Stimulated activated CD8-positive, alpha-beta memory T cell treated with anti-CD3 and anti-CD28 coated beads, Interleukin-15, amount 100 ng/mL, for 4 hours (primary cell): ENCODE measurements around the gene AGBL4.
"Not testable (repeated sequence)": the region's sequence is repeated elsewhere in the genome, so short reads cannot be mapped to it uniquely, and the experiment has no call there.

ENCODE experiments used
- DNase-seq, 2 donors: peaks; one replicate each; pipeline ENCODE4 v3.0.0-alpha.2; 2020; ENCODE audit warnings: low read depth in 2 of 2

Gene AGBL4

GRCh38 chr1:49306507-49307070, 717.2 kb downstream of the AGBL4 start:
- DNase-seq, result no peak

GRCh38 chr1:49302400-49302799, 721.4 kb downstream of the AGBL4 start:
- DNase-seq, result not testable (repeated sequence)

GRCh38 chr1:49298304-49298703, 725.5 kb downstream of the AGBL4 start:
- no peak for DNase-seq

GRCh38 chr1:49297783-49298182, 726.0 kb downstream of the AGBL4 start:
- no peak for DNase-seq

- no peak for DNase-seq
Observed at GRCh38 chr1:49294539-49294938, 729.2 kb downstream of the AGBL4 start.

- no peak for DNase-seq
Observed at GRCh38 chr1:49293016-49293415, 730.7 kb downstream of the AGBL4 start.

GRCh38 chr1:49257211-49258049, 766.3 kb downstream of the AGBL4 start:
- not testable (repeated sequence) for DNase-seq

GRCh38 chr1:49252917-49253316, 770.8 kb downstream of the AGBL4 start:
- no peak for DNase-seq

GRCh38 chr1:49251019-49251784, 772.6 kb downstream of the AGBL4 start:
- no peak for DNase-seq

GRCh38 chr1:49240709-49241221, 783.0 kb downstream of the AGBL4 start:
- DNase-seq, result no peak

- no peak for DNase-seq
Observed at GRCh38 chr1:49234988-49235387, 788.8 kb downstream of the AGBL4 start.

GRCh38 chr1:49229555-49229954, 794.2 kb downstream of the AGBL4 start:
- no peak for DNase-seq

GRCh38 chr1:49226758-49227157, 797.0 kb downstream of the AGBL4 start:
- DNase-seq, result no peak

- no peak for DNase-seq
Observed at GRCh38 chr1:49225464-49225863, 798.3 kb downstream of the AGBL4 start.

- no peak for DNase-seq
Observed at GRCh38 chr1:49213301-49213700, 810.5 kb downstream of the AGBL4 start.

GRCh38 chr1:49208712-49209111, 815.0 kb downstream of the AGBL4 start:
- no peak for DNase-seq

- no peak for DNase-seq
Observed at GRCh38 chr1:49204720-49205119, 819.0 kb downstream of the AGBL4 start.

- no peak for DNase-seq
Observed at GRCh38 chr1:49200738-49201137, 823.0 kb downstream of the AGBL4 start.

- no peak for DNase-seq
Observed at GRCh38 chr1:49199564-49199963, 824.2 kb downstream of the AGBL4 start.

- no peak for DNase-seq
Observed at GRCh38 chr1:49197081-49197480, 826.7 kb downstream of the AGBL4 start.

- no peak for DNase-seq
Observed at GRCh38 chr1:49190138-49190537, 833.6 kb downstream of the AGBL4 start.

GRCh38 chr1:49187056-49187455, 836.7 kb downstream of the AGBL4 start:
- DNase-seq, result no peak
